ENCODE results near the gene GPR55.

DNA sequence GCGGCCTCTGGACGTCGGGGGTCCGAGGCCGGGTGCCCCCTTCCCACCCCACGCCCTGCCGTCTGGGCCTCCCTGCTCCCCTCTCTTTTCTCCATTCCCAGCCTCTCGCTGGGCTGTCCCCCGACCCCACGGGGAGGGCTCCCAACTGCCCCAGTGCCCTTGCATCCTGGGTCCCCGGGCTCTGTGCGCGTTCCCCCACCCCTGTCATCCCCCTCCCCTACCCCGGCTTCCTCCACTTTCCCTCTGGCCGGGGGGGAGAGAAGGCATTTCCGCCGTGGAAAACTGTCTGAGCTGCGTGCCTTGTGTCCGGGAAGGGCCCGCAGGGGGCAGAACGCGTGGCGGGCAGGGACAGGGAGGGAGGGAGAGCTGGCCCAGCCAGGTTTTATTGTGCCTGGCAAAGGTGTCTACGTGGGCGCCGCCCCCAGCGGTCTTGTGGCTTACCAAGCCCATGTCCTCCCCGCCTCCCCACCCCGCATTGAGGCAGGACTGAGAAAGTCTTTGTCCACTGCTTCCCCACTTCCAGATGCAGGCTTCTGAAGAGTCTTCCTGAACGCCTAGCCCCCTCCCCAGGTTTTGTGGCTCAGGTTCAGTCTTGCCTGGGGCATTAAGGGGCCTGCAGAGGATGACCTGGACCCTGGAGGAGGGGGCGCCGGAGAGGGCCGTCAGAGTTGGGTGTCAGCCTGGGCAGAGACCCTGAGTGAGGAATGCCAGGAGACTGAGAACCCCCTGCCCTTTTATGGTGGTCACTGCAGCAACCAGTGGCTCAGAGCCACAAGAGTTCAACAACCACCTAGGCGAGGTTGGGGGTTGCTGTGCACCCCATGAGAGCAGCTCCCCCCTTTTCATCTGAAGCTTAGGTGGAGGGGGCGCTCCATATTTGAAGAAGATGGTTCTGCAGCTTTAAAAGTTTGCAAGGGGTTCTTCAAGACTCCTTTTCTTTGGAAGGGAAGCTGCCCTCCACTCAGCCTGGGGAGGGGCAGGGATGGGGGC is 59.0 kb downstream of the GPR55 start:
- TF ChIP-seq CTCF (IDR thresholded peaks at IDR 0.05; ENCODE audit: extremely low read depth in 1 of 2, insufficient read depth in 1 of 2, low read depth in 1 of 2, low read length in 2 of 2) (peak in 1 of 2 donors; percentile 6), POLR2AphosphoS5 (IDR thresholded peaks at IDR 0.05; ENCODE audit: insufficient read depth, low read depth, low read length) (no peak), EZH2 (IDR thresholded peaks at IDR 0.05; ENCODE audit: borderline replicate concordance, low read depth, low read length, severe bottlenecking) (peak; percentile 36), MAX (IDR thresholded peaks at IDR 0.05; ENCODE audit: insufficient read depth, insufficient read length) (no peak), POLR2A (IDR thresholded peaks at IDR 0.05; ENCODE audit: low read depth, low read length) (no peak), MYC (IDR thresholded peaks at IDR 0.05; ENCODE audit: low read depth, low read length) (no peak), JUN (IDR thresholded peaks at IDR 0.05; ENCODE audit: borderline replicate concordance, insufficient read depth, insufficient read length, low read depth) (no peak), FOS (IDR thresholded peaks at IDR 0.05; ENCODE audit: borderline replicate concordance, insufficient read depth, low read length) (no peak)

All from endothelial cell of umbilical vein (primary cell).